ENCODE measurements around the gene SLC41A3. TPM values are rescaled to one million over a fixed set of nuclear protein-coding genes. Genes with fewer than 3 reads are reported as not detected.

The SLC41A3 gene
- total and polyA plus RNA-seq, 2 of the 8 experiments (the other 6 are each of a cell fraction or from before 2014, with no cell fraction given) = 30.2 to 56.4 TPM

- FAIRE-seq (no peak), DNase-seq (ENCODE audit: low read depth in 1 of 2, low spot score in 2 of 2) (peak in 1 of 2 experiments; percentile 44)
- H2BK120ac ChIP-seq (replicated peaks; ENCODE audit: low read depth, low read length) = no peak overlapping the region
- no peaks in the 10 kb centered on the region for H4K20me1 ChIP-seq (replicated peaks in 1 of 2; ENCODE audit: control insufficient read depth in 1 of 2, insufficient read depth in 2 of 2, low read length in 2 of 2)
- H3K79me1 ChIP-seq (ENCODE audit: low read depth, low read length) = no peaks in the 10 kb centered on the region
- CTCF ChIA-PET (ENCODE audit: partially characterized antibody) = no interaction called here
- no peaks in the 10 kb centered on the region for H3K27me3 ChIP-seq (replicated peaks in 1 of 4; ENCODE audit: control insufficient read depth in 3 of 4, extremely low read depth in 1 of 4, insufficient read depth in 3 of 4, low read length in 3 of 4)
- peaks cover 0 to 3% (median 1%) of the 10 kb centered on the region in 4 experiments; a peak in 2 of 8 replicates for H3K36me3 ChIP-seq (ENCODE audit: control insufficient read depth in 2 of 4, insufficient read depth in 4 of 4, low read length in 3 of 4)
- H3K4me1 ChIP-seq (replicated peaks in 1 of 4; ENCODE audit: control insufficient read depth in 3 of 4, insufficient read depth in 4 of 4, low read length in 3 of 4) = peaks cover 0 to 9% (median 3%) of the 10 kb centered on the region in 4 experiments; a peak in 4 of 7 replicates
- H3K9ac ChIP-seq (replicated peaks in 1 of 4; ENCODE audit: extremely low read depth in 1 of 4, low read depth in 3 of 4, low read length in 3 of 4) = no peak overlapping the region
- TF ChIP-seq CBX5 (IDR thresholded peaks at IDR 0.05; ENCODE audit: low read depth, low read length) (0 out of 2 replicates have a peak, but pooled peaks have one; percentile 74), SP4 (IDR thresholded peaks at IDR 0.05; ENCODE audit: low read length) (no peak)
- H2BK15ac ChIP-seq (ENCODE audit: low read length) = no peak overlapping the region
- H4K8ac ChIP-seq (ENCODE audit: extremely low read depth, insufficient read depth, low read length) = no peak overlapping the region
- no peak overlapping the region for H3K18ac ChIP-seq (ENCODE audit: extremely low read depth, low read length)
- H3K4me2 ChIP-seq (ENCODE audit: insufficient read depth in 1 of 2, low read depth in 2 of 2, low read length in 2 of 2) = no peak overlapping the region
- no peaks in the 10 kb centered on the region for H3K23me2 ChIP-seq (ENCODE audit: low read depth, low read length)
- no peak overlapping the region for H4K5ac ChIP-seq (ENCODE audit: insufficient read length, low read depth, low read length)
- H3K14ac ChIP-seq (ENCODE audit: insufficient read length) = no peak overlapping the region
- peaks cover 24 to 26% of the 10 kb centered on the region in 2 experiments for H3K9me3 ChIP-seq (ENCODE audit: insufficient read depth in 2 of 2, low read depth in 1 of 2, low read length in 1 of 2)
- H2BK20ac ChIP-seq (ENCODE audit: low read length) = no peak overlapping the region
- no peak overlapping the region for H3K4ac ChIP-seq (replicated peaks; ENCODE audit: insufficient read length, low read depth, low read length)
- no peak overlapping the region for H2AFZ ChIP-seq (ENCODE audit: low read length)
- no peak overlapping the region for H3K23ac ChIP-seq (ENCODE audit: insufficient read length)
- H2AK5ac ChIP-seq (ENCODE audit: low read depth, low read length) = no peak overlapping the region
- no peaks in the 10 kb centered on the region for H3K79me2 ChIP-seq (ENCODE audit: control insufficient read depth in 1 of 2, insufficient read depth in 2 of 2, low read length in 2 of 2)
- no peak overlapping the region for H3K27ac ChIP-seq (ENCODE audit: low read depth, low read length)
- WGBS, 2 experiments (ENCODE audit: extremely low coverage in 1 of 2, insufficient coverage in 1 of 2, insufficient read length in 1 of 2, insufficient replicate concordance in 2 of 2, low coverage in 1 of 2, low lambda C conversion rate in 2 of 2, missing lambda C conversion rate in 1 of 2) = 93% methylated on average over 4 of the region's 4 CpGs; no CpG with 5 or more reads in 1 of the 2 experiments
- POLR2A ChIA-PET (ENCODE audit: partially characterized antibody) = no interaction called here
- H2BK5ac ChIP-seq (ENCODE audit: low read depth, low read length) = no peak overlapping the region
- H2BK12ac ChIP-seq (ENCODE audit: low read depth, low read length) = no peak overlapping the region
- H3K56ac ChIP-seq (replicated peaks; ENCODE audit: insufficient read length, low read depth, low read length) = no peak overlapping the region
- H4K91ac ChIP-seq (replicated peaks; ENCODE audit: insufficient read length, low read length) = no peak overlapping the region
- no peak overlapping the region for H3K4me3 ChIP-seq (ENCODE audit: extremely low read depth in 1 of 4, insufficient read depth in 2 of 4, low read depth in 3 of 4, low read length in 4 of 4)
Observed at GRCh38 chr3:126028096-126028495, 55.8 kb downstream of the SLC41A3 start.
